NCI-H1930 (cell line): Measurements from ENCODE around the gene RABAC1.
A peak's percentile ranks its signal among the peaks of the same experiment; 100 is the strongest.
"Not testable (repeated sequence)": the region's sequence is repeated elsewhere in the genome, so short reads cannot be mapped to it uniquely, and the experiment has no call there.

ENCODE experiments used
- DNase-seq, 2 experiments: peaks; one replicate each; lab custom pipeline; 2025; lab: John Stamatoyannopoulos, UW

RABAC1 gene

GRCh38 chr19:41959056-41960053 lies at the start of gene RABAC1:
Gene RABAC1 (minus strand): TSS chr19:41959321. CDS start chr19:41959292, 29 bp downstream.
- DNase-seq: peak; percentile 91 to 92

- DNase-seq: no peak
These were observed 47.4 kb upstream of the RABAC1 start for GRCh38 chr19:42006569-42006968.

GRCh38 chr19:42005504-42005903 lies 46.4 kb upstream of the RABAC1 start:
- DNase-seq: no peak

GRCh38 chr19:42003506-42004294 lies 44.6 kb upstream of the RABAC1 start:
- no peak for DNase-seq

GRCh38 chr19:41999878-42000208 lies 40.7 kb upstream of the RABAC1 start:
- DNase-seq: no peak

- DNase-seq: peak; percentile 32 to 67
These were observed 40.2 kb upstream of the RABAC1 start for GRCh38 chr19:41999071-41999877.

- DNase-seq: peak; percentile 48 to 78
These were observed 39.3 kb upstream of the RABAC1 start for GRCh38 chr19:41998246-41999020.

GRCh38 chr19:41997851-41998229 lies 38.7 kb upstream of the RABAC1 start:
- no peak for DNase-seq

- DNase-seq: no peak
These were observed 38.2 kb upstream of the RABAC1 start for GRCh38 chr19:41997121-41997850.

GRCh38 chr19:41995959-41996797 lies 37.1 kb upstream of the RABAC1 start:
- DNase-seq: peak; percentile 36 to 56

- DNase-seq: no peak
These were observed 36.2 kb upstream of the RABAC1 start for GRCh38 chr19:41994994-41995958.

GRCh38 chr19:41994521-41994971 lies 35.4 kb upstream of the RABAC1 start:
- DNase-seq: no peak

- DNase-seq: peak; percentile 76 to 81
These were observed 34.7 kb upstream of the RABAC1 start, which contains the start of gene ATP1A3 for GRCh38 chr19:41993612-41994483. Gene ATP1A3 (minus strand): TSS chr19:41994230. CDS start chr19:41994076, 154 bp downstream.

- DNase-seq: not testable (repeated sequence)
These were observed 32.9 kb upstream of the RABAC1 start for GRCh38 chr19:41991925-41992569.

GRCh38 chr19:41991025-41991424 lies 31.9 kb upstream of the RABAC1 start:
- no peak for DNase-seq

- DNase-seq: no peak
These were observed 31.5 kb upstream of the RABAC1 start for GRCh38 chr19:41990615-41991014.

- DNase-seq: no peak
These were observed 30.9 kb upstream of the RABAC1 start for GRCh38 chr19:41990028-41990427.
